MG63 (cell line): Measurements from ENCODE around the gene NDFIP1. TPM values are rescaled to one million over a fixed set of nuclear protein-coding genes. Genes with fewer than 3 reads are reported as not detected.
"Not testable (repeated sequence)": the region's sequence is repeated elsewhere in the genome, so short reads cannot be mapped to it uniquely, and the experiment has no call there.

Source experiments
- DNase-seq: peaks from one replicate; pipeline ENCODE4 v3.0.0-alpha.2; 2020
- H3K27me3 ChIP-seq: fragments of 250-450 bp; sonication (Bioruptor Pico); 2 replicates; pipeline ENCODE4 v1.5.1; 2020; ENCODE audit warnings: mild to moderate bottlenecking, moderate library complexity
- H3K36me3 ChIP-seq: fragments of 250-450 bp; sonication (Bioruptor Pico); 2 replicates; pipeline ENCODE4 v1.5.1; 2020; ENCODE audit warnings: mild to moderate bottlenecking, moderate library complexity
- H3K4me3 ChIP-seq: fragments of 250-450 bp; sonication (Bioruptor Pico); 2 replicates; pipeline ENCODE4 v1.5.1; 2020; ENCODE audit warnings: mild to moderate bottlenecking, moderate library complexity
- H3K9me3 ChIP-seq: fragments of 250-450 bp; sonication (Bioruptor Pico); 2 replicates; pipeline ENCODE4 v1.5.1; 2020; ENCODE audit warnings: mild to moderate bottlenecking, moderate library complexity
- total RNA-seq: library from RNA; depleted of rRNA; stranded (reverse); fragments of >200 nt; shearing (Covaris generic); gene quantifications from 2 replicates; pipeline ENCODE4 v1.2.3, GENCODE V29; 2014; ENCODE audit warnings: low replicate concordance

Gene NDFIP1
- total RNA-seq, 1 experiment from 2014 or later, result 113 TPM

DNA sequence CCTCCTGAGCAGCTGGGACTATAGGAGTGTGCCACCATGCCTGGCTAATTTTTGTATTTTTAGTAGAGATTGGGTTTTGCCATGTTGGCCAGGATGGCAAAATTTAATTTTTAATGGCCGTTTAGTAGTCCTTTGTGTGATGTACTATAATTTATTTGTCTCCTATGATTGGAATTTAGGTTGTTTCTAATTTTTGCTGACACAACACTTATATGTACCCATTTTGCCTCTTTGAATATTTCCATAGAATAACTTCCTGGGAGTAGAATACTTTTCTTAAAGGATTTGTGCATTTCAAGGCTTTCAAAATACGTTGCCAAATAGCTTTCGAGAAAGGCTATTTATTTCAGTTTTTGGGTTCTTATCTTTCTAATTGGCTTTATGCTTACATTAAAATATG is 22.8 kb downstream of the NDFIP1 start:
- Histone ChIP-seq H3K9me3 (no peaks in the 10 kb centered on the region), H3K36me3 (peaks cover 40% of the 10 kb centered on the region), H3K4me3 (no peak overlapping the region), H3K27me3 (no peaks in the 10 kb centered on the region)
- DNase-seq, result no peak

DNA sequence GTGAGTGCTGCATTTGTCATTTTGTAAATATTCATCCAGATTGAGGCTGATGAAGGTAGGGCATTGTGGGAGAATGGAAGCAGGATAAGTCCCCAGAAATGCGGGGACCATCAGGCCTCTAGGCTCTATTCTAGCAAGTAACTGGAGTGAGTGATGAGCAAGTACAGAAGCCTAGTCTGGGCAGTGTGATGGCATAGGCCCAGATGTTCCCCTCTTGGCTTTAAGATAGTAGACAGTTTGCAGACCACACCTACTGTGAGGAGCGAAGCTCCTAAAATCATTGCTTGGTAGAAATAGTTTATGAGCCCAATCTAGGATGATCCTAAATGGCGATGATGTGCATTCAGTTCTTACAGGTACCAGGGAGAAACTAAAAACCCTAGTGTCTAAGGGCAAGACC is 24.3 kb downstream of the NDFIP1 start:
- H3K9me3 ChIP-seq, result no peaks in the 10 kb centered on the region
- peaks cover 48% of the 10 kb centered on the region for H3K36me3 ChIP-seq
- H3K27me3 ChIP-seq, result no peaks in the 10 kb centered on the region
- H3K4me3 ChIP-seq, result no peak overlapping the region
- no peak for DNase-seq

DNA sequence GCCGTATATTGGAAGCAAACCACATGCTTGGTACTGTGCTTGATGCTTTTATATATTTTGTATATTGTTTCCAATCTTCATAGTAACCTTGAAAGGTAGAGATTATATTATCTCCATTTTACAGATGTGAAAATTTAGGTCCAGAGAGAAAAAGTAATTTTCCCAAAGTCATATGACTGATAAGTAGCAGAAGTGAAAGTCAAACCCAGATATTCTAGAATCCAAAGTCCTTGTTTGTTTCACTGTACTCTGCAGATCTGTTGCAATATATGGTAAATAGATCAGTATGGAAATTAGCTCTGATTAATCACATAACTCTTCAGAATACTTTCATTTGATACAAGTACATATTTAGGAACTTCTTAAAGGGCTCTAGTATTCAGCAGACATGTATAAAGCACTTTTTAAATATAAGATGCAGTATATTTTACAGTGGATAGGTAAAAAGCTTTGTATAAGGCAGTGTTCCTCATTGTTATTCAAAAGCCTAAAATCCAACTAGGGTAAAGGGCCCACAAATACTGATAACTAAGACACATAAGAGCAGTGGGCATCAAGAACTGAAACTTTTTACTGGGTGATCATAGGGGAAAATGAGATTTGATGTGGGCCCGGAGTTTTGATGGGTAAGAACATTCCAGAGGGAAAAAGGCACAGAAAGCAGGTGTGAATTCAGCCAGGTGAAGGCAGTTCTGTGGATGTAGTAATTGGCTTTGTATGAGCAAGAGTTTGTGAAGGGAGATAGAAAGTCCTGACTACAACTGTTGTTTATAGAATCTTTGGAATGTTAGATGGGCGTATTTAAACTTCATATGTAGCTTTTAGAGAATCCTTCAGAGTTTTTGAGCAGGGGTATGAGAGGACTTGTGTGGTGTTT is 25.0 kb downstream of the NDFIP1 start:
- Histone ChIP-seq H3K4me3 (no peak overlapping the region), H3K27me3 (no peaks in the 10 kb centered on the region), H3K36me3 (peaks cover 51% of the 10 kb centered on the region), H3K9me3 (no peaks in the 10 kb centered on the region)
- DNase-seq, result no peak

DNA sequence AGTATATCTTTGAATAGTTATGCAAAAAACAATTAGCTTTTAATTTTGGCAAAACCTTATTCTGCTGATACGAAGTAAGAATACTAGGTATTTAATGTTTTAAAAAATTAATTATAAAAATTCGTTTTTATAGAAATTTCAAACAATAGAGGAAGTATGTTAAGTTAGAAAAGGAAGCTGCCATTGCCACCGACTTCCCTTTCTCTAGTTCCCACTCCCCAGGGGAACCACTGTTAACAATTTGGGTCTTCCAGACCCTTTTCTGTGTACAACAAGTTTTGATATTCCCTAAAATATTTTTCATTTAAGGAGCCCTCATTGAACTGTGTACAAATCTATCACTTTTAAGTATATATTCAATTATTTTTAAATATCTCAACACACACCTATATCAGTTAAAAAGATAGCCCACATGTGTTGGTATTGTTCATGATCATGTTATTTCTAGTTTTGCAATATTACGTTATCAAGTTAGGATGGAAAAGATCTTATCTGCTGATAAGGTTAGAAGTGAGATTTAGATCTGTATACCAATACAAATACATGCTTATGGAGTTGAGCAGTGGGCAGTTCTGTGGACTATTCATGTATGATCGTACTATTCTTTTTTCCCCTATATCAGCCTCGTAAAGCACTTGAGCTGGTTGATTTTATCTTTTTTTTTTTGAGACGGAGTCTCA is 25.9 kb downstream of the NDFIP1 start:
- Histone ChIP-seq H3K27me3 (no peaks in the 10 kb centered on the region), H3K36me3 (peaks cover 51% of the 10 kb centered on the region), H3K4me3 (no peak overlapping the region), H3K9me3 (no peaks in the 10 kb centered on the region)
- no peak for DNase-seq

DNA sequence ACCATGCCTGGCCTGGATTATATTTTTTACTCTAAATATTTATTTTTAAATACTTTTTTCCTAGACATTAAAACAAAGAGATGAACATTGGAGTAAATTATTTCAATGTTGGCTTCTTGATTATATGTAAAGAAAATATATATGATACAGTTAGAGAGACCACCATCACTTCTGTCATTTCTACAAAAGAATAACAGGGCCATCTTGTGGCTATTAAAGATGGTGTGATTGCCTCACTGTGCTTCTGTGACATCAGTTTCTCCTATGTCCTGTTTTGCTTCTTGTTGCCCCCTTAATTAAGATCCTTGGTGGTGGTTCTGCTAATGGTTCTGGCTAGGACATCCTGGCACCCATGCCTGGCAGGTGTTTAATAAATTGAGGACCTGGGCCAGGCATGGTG is 32.9 kb downstream of the NDFIP1 start:
- DNase-seq, result no peak
- no peaks in the 10 kb centered on the region for H3K27me3 ChIP-seq
- no peaks in the 10 kb centered on the region for H3K9me3 ChIP-seq
- peaks cover 56% of the 10 kb centered on the region for H3K36me3 ChIP-seq
- H3K4me3 ChIP-seq, result no peak overlapping the region

DNA sequence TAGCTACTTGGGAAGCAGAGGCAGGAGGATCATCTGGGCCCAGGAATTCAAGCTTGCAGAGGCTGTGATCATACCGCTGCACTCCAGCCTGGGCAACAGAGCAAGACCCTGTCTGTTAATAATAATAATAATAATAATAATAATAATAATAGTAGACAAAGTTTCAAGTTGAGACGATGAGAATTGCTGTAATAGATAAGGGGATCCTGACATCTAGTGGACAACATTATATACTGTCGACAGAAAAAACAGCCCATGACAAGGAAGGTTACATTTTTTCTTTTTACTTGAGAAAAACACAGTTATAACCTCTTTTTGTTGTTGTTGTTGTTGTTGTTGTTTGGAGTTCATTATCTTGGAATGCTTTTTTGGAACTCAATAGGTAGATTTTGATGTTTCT is 35.3 kb downstream of the NDFIP1 start:
- DNase-seq, result no peak

DNA sequence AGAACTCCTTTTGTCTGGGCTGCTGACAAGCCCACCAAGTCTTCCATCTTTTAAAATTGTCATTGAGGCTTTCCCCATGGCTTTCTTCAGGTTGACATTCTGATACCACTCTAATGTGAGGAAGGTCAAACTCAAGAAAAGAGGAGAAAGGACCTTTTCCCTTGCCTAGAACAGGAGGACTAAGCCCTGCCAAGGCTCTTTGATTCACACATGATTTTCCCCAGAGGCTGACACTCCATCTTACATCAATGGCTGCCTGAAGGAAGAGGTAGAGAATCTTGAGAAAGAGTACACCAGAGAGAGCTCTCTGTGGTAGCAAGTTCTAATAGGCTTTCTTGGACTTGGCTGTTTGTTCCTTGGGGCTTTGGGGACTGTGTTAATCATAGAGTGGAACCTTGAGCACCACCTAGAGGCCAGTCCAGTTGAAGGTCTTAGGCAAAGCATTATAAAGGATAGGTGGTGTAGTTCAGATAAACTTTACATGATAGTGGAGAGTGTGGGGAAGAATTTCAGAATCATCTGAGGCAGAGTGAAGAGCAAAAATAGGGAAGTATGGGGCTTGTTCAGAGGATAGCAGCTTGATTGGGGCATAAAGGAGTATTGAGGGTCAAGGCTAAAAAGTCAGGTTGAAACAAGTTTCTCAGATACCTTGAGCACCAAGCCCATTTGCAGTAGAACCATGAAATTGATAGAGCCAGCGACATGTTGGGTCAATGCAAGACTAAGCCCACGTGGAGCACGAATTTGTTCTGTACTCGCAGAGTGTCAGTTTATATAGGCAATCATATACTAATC is 36.7 kb downstream of the NDFIP1 start:
- Histone ChIP-seq H3K27me3 (no peaks in the 10 kb centered on the region), H3K36me3 (peaks cover 70% of the 10 kb centered on the region), H3K9me3 (peaks cover 3% of the 10 kb centered on the region; the same call in 1 of the 2 replicates), H3K4me3 (no peak overlapping the region)
- DNase-seq, result peak; percentile 46

More for the DNA sequence above, 35.3 kb downstream of the NDFIP1 start:
- Histone ChIP-seq H3K36me3 (peaks cover 67% of the 10 kb centered on the region), H3K4me3 (no peak overlapping the region), H3K27me3 (no peaks in the 10 kb centered on the region), H3K9me3 (peaks cover 3% of the 10 kb centered on the region; the same call in 1 of the 2 replicates)

DNA sequence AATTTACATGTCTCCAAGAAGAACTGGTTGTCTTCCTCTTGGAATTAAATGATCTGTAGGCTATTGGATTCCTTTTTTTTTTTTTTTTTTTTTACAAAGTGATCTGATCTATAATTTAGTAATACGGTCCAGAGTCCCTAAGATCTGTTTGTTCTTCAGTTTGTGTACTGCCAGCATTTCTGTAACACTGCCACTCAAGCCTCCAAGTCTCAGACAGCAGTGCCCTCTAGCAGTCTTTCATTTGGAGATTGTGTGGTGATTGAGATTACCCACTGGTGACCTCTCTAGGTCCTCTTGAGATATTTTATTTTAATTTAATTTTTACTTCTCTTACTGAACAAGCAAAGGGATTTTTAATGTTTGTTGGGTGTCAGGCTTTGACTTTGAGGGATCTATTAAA is 40.8 kb downstream of the NDFIP1 start:
- Histone ChIP-seq H3K27me3 (no peaks in the 10 kb centered on the region), H3K36me3 (peaks cover 61% of the 10 kb centered on the region), H3K9me3 (peaks cover 3% of the 10 kb centered on the region; the same call in 1 of the 2 replicates), H3K4me3 (no peak overlapping the region)
- no peak for DNase-seq

DNA sequence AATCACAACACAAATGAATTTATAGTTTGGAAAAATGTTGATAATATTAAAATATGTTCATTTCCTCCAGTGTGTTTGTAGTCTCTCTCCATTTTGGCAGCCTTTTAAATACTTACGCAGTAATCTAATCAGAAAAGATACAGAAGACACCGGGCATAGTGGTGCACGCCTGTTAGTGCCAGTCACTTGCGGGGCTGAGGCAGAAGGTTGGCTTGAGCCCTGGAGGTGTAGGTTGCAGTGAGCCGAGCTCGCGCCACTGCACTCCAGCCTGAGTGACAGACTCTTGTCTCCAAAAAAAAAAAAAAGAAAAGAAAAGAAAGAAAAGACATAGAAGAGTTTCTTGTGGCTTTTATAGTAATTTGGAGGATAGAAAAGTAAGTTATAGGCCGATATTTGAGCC is 41.9 kb downstream of the NDFIP1 start:
- no peak for DNase-seq
- H3K36me3 ChIP-seq, result peaks cover 52% of the 10 kb centered on the region
- peaks cover 3% of the 10 kb centered on the region; the same call in 1 of the 2 replicates for H3K9me3 ChIP-seq
- no peak overlapping the region for H3K4me3 ChIP-seq
- H3K27me3 ChIP-seq, result no peaks in the 10 kb centered on the region

DNA sequence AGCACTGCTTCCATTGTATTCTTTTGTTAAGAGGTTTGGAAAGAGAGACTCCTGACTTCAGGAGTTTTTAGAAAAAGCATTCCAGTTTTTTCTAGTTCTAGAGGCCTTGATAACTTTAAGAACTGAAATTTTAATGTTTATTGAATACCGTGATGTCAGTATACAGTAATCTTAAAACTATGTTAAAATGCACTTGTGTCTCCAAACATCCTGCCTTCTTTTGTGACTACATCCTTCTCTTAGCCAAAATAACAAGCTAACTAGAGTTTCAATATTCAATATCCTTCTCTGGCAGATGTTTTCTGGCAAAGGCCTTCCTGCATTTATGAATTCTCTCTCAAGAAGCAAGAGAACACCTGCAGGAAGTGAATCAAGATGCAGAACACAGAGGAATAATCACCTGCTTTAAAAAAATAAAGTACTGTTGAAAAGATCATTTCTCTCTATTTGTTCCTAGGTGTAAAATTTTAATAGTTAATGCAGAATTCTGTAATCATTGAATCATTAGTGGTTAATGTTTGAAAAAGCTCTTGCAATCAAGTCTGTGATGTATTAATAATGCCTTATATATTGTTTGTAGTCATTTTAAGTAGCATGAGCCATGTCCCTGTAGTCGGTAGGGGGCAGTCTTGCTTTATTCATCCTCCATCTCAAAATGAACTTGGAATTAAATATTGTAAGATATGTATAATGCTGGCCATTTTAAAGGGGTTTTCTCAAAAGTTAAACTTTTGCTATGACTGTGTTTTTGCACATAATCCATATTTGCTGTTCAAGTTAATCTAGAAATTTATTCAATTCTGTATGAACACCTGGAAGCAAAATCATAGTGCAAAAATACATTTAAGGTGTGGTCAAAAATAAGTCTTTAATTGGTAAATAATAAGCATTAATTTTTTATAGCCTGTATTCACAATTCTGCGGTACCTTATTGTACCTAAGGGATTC is 43.1 kb downstream of the NDFIP1 start:
- Histone ChIP-seq H3K36me3 (peaks cover 41% of the 10 kb centered on the region), H3K4me3 (no peak overlapping the region), H3K27me3 (no peaks in the 10 kb centered on the region), H3K9me3 (peaks cover 3% of the 10 kb centered on the region; the same call in 1 of the 2 replicates)
- DNase-seq, result peak; percentile 35

DNA sequence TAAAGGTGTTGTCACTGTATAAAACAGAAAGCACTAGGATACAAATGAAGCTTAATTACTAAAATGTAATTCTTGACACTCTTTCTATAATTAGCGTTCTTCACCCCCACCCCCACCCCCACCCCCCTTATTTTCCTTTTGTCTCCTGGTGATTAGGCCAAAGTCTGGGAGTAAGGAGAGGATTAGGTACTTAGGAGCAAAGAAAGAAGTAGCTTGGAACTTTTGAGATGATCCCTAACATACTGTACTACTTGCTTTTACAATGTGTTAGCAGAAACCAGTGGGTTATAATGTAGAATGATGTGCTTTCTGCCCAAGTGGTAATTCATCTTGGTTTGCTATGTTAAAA is 43.8 kb downstream of the NDFIP1 start:
- Histone ChIP-seq H3K4me3 (no peak overlapping the region), H3K36me3 (peaks cover 36% of the 10 kb centered on the region), H3K27me3 (no peaks in the 10 kb centered on the region), H3K9me3 (no peaks in the 10 kb centered on the region)
- no peak for DNase-seq

DNA sequence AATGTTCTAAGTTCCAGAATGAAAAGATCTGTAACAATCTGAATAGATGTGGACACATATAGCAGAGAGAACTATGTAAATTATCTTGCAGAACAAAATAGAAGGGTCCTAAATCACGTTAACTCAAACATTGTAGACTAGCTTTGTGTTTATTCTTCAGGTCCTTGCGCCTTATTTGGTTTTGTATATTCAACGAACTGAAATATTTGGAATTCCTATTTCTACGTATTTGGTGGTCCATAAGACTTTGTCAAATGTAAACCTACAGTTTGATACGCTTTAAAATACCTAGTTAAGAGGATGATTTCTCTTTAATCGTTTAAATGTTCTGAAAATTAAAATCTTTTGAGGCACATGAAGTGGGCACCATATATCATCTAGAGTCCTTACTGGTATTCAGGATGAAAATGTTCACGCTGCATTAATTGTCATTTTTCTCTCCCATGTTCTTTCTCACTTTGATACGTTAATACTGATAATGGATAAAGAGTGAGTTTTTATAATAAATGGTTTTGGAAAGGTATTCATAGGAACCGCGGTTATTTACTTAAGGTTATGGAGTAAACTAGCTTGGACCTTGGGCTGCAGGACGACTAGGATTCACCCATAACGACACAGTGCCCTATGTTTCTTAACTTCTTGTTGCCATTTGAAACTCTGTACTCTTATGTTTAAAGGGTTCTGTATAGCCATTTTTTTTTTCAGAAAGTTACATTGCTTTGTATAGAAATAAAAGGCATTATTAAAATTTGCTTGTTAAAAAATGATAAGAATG is 45.3 kb downstream of the NDFIP1 start:
- Histone ChIP-seq H3K9me3 (no peaks in the 10 kb centered on the region), H3K4me3 (no peak overlapping the region), H3K36me3 (peaks cover 31% of the 10 kb centered on the region), H3K27me3 (no peaks in the 10 kb centered on the region)
- DNase-seq, result no peak

DNA sequence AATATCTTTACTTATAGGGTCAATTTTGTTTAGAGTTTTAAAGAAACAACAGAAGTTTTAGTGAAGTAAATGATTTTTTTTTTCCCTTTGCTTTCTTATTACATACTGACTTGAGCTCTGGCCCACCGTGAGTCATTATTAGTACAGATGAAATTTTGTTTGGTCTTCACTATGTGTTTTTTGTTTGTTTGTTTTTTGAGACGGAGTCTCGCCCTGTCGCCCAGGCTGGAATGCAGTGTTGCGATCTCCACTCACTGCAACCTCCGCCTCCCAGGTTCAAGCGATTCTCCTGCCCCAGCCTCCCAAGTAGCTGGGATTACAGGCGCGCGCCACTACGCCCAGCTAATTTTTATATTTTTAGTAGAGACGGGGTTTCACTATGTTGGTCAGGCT is 45.9 kb downstream of the NDFIP1 start:
- H3K9me3 ChIP-seq, DNase-seq, H3K27me3 ChIP-seq, H3K4me3 ChIP-seq: not testable (repeated sequence)
- H3K36me3 ChIP-seq, result peaks cover 31% of the 10 kb centered on the region

DNA sequence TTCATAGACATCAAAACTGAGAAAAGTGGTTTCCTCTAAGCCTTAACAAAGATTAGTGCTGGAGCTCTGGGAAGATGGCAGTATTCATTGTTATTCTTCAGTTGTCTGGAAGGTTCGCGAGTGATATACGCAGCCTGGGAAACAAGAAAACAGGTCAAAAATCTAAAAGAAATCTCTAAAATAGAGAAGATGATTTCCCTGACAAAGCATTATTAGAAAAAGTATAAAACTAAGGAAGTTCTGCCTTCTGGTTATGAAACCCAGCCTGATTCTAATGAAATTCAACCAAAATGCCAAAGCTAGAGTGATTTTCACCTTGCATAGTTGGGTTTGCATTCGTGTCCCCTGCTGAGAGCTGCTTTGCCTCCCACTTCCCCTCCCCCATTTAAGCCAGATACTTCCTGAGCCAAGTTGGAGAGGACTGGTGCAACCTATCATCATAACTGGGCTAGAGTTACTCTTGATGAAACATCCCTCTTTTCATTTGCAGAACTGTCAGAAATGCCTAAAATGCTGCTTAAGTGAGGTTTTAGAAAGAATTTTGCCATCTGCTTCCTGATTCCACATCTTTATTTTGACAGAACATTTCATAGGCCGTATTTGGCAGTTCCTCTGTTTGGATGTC is 48.4 kb downstream of the NDFIP1 start:
- Histone ChIP-seq H3K27me3 (no peaks in the 10 kb centered on the region), H3K36me3 (peaks cover 33% of the 10 kb centered on the region), H3K9me3 (no peaks in the 10 kb centered on the region), H3K4me3 (no peak overlapping the region)
- no peak for DNase-seq

DNA sequence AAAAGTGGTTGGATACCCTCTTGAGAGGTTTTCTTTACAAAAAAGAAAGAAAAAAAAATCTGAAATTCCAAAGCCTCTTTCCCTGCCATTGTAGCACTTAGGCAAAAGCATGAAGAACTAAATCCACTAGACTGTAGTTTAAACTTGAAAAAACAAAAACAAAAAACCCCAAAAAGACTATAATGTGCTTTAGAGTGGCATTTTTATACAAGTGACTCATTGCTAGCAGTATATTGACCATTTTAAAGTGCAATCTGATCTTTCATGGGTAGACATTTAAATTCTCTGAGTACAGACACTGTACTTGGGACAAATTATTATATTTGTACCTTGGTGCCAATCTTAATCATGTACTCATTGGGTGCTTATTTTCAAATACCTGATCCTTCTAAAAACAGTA is 50.8 kb downstream of the NDFIP1 start:
- H3K27me3 ChIP-seq, result no peaks in the 10 kb centered on the region
- peaks cover 18% of the 10 kb centered on the region for H3K36me3 ChIP-seq
- no peak overlapping the region for H3K4me3 ChIP-seq
- no peaks in the 10 kb centered on the region for H3K9me3 ChIP-seq
- DNase-seq, result no peak
